SK-N-SH (cell line): ENCODE data around the gene EPB41L4B. TPM values are rescaled to one million over a fixed set of nuclear protein-coding genes. Genes with fewer than 3 reads are reported as not detected.

Experiments used
- CTCF ChIA-PET: fragments of 300-600, 350-600 bp; formaldehyde crosslinking; extraction: SDS; loops from one replicate; lab custom pipeline; 2021; lab: Yijun Ruan, JAX
- POLR2A ChIA-PET: fragments of 350-600 bp; sonication (Branson Sonifier 250); formaldehyde crosslinking; extraction: SDS; loops from one replicate; lab custom pipeline; 2020; ENCODE audit warnings: antibody characterized with exemption, inconsistent platforms; lab: Yijun Ruan, JAX
- DNase-seq: peaks from one replicate; pipeline ENCODE4 v3.0.0; 2012
- H2AFZ ChIP-seq: fragments of 200-600 bp; sonication (generic); 2 replicates; pipeline ENCODE4 v1.8.1; 2016; ENCODE audit warnings: antibody characterized with exemption, mild to moderate bottlenecking, low read depth
- H3F3A ChIP-seq: fragments of 200-600 bp; sonication (generic); replicated peaks from 2 replicates; pipeline ENCODE3; 2016; ENCODE audit warnings: antibody characterized with exemption, mild to moderate bottlenecking; ENCODE audit not compliant: insufficient read depth
- H3K27ac ChIP-seq, 2 experiments: fragments of 200-500 bp in 1 of 2; fragments of 200-600 bp in 1 of 2; sonication (Bioruptor generic) in 1 of 2; sonication (generic), shearing (Covaris generic) in 1 of 2; 2 replicates each; pipeline versions ENCODE4 v1.5.1 to v1.6.1; 2014 to 2016; ENCODE audit warnings: low read depth in 2 of 2, inconsistent platforms in 1 of 2, low read length in 1 of 2, mild to moderate bottlenecking in 1 of 2, mixed read lengths in 1 of 2
- H3K27me3 ChIP-seq: fragments of 200-600 bp; sonication (generic), shearing (Covaris generic); 2 replicates; pipeline ENCODE4 v1.6.1; 2016; ENCODE audit warnings: mixed run types; ENCODE audit not compliant: insufficient read depth
- H3K36me3 ChIP-seq, 2 experiments: fragments of 200-500 bp in 1 of 2; fragments of 200-600 bp in 1 of 2; sonication (Bioruptor generic) in 1 of 2; sonication (generic) in 1 of 2; replicated peaks in 1 of 2; 2 replicates each; pipeline versions ENCODE3 to v1.5.1; 2014 to 2016; ENCODE audit warnings: low read length in 1 of 2, mild to moderate bottlenecking in 1 of 2; ENCODE audit not compliant: insufficient read depth in 2 of 2, control insufficient read depth in 1 of 2
- H3K4me1 ChIP-seq, 2 experiments: fragments of 200-500 bp in 1 of 2; fragments of 200-600 bp in 1 of 2; sonication (Bioruptor generic) in 1 of 2; sonication (generic), shearing (Covaris generic) in 1 of 2; 2 replicates each; pipeline versions ENCODE4 v1.5.1 to v1.6.1; 2014 to 2016; ENCODE audit warnings: low read depth in 1 of 2, low read length in 1 of 2, mixed run types in 1 of 2; ENCODE audit not compliant: insufficient read depth in 2 of 2, control insufficient read depth in 1 of 2
- H3K4me2 ChIP-seq: fragments of 200-600 bp; sonication (generic), shearing (Covaris generic); 2 replicates; pipeline ENCODE4 v1.6.1; 2017; ENCODE audit warnings: mixed run types
- H3K4me3 ChIP-seq, 2 experiments: fragments of 200-500 bp in 1 of 2; fragments of 200-600 bp in 1 of 2; sonication (Bioruptor generic) in 1 of 2; sonication (generic), shearing (Covaris generic) in 1 of 2; 2 replicates each; pipeline versions ENCODE4 v1.5.1 to v1.8.1; 2014 to 2016; ENCODE audit warnings: low read depth in 2 of 2, inconsistent platforms in 1 of 2, low read length in 1 of 2, mild to moderate bottlenecking in 1 of 2, mixed read lengths in 1 of 2, moderate library complexity in 1 of 2
- H3K79me2 ChIP-seq: fragments of 200-600 bp; sonication (generic); 2 replicates; pipeline ENCODE4 v1.8.1; 2017; ENCODE audit warnings: mild to moderate bottlenecking; ENCODE audit not compliant: insufficient read depth
- H3K9ac ChIP-seq: fragments of 200-600 bp; sonication (generic); 2 replicates; pipeline ENCODE4 v1.6.1; 2017; ENCODE audit warnings: mixed run types
- H3K9me2 ChIP-seq: fragments of 200-600 bp; sonication (generic); 2 replicates; pipeline ENCODE4 v1.6.1; 2017; ENCODE audit warnings: mixed run types
- H3K9me3 ChIP-seq: fragments of 200-600 bp; sonication (generic); 2 replicates; pipeline ENCODE4 v1.6.1; 2017; ENCODE audit warnings: mixed run types, mild to moderate bottlenecking, moderate library complexity
- H4K20me1 ChIP-seq: fragments of 200-600 bp; sonication (generic); 2 replicates; pipeline ENCODE4 v1.6.1; 2017; ENCODE audit warnings: mild to moderate bottlenecking, mixed run types; ENCODE audit not compliant: insufficient read depth
- CHD2 ChIP-seq: fragments of 150-350 bp; IDR thresholded peaks from 2 replicates; pipeline ENCODE4 v1.6.1; 2018; ENCODE audit warnings: low read length; ENCODE audit not compliant: partially characterized antibody
- ELF1 ChIP-seq: IDR thresholded peaks from 2 replicates; pipeline ENCODE4 v1.4.0; 2012
- EP300 ChIP-seq, 2 experiments: IDR thresholded peaks; 2 replicates each; pipeline versions ENCODE4 v1.4.0 to v1.6.1; 2012; ENCODE audit warnings: borderline replicate concordance in 1 of 2, low read depth in 1 of 2, low read length in 1 of 2
- EZH2phosphoT487 ChIP-seq: fragments of 200-600 bp; sonication (generic); IDR thresholded peaks from 2 replicates; pipeline ENCODE4 v1.6.1; 2017; ENCODE audit warnings: low read depth, mixed run types, mild to moderate bottlenecking, antibody characterized with exemption, moderate library complexity, borderline replicate concordance
- FOXM1 ChIP-seq: IDR thresholded peaks from 2 replicates; pipeline ENCODE4 v1.4.0; 2012; ENCODE audit warnings: low read depth, mild to moderate bottlenecking
- GABPA ChIP-seq: IDR thresholded peaks from 2 replicates; pipeline ENCODE4 v1.4.0; 2012; ENCODE audit warnings: low read depth, mild to moderate bottlenecking
- GATA2 ChIP-seq: sonication (generic); formaldehyde crosslinking; IDR thresholded peaks from 2 replicates; pipeline ENCODE4 v1.5.0; 2020; ENCODE audit warnings: mild to moderate bottlenecking, missing genetic modification reagents
- IRF3 ChIP-seq: fragments of 150-350 bp; IDR thresholded peaks from 2 replicates; pipeline ENCODE4 v1.6.1; 2016; ENCODE audit warnings: mild to moderate bottlenecking, low read depth, low read length
- MAX ChIP-seq: IDR thresholded peaks from 2 replicates; pipeline ENCODE4 v1.4.0; 2012; ENCODE audit warnings: low read depth
- MEF2A ChIP-seq: IDR thresholded peaks from 2 replicates; pipeline ENCODE4 v1.4.0; 2012; ENCODE audit warnings: low read depth, borderline replicate concordance
- MXI1 ChIP-seq: IDR thresholded peaks from 2 replicates; pipeline ENCODE4 v1.6.1; 2012; ENCODE audit warnings: mild to moderate bottlenecking, low read depth, low read length, improper control_type of control experiment
- NFIC ChIP-seq: IDR thresholded peaks from 2 replicates; pipeline ENCODE4 v1.4.0; 2012; ENCODE audit warnings: borderline replicate concordance
- NRF1 ChIP-seq: IDR thresholded peaks from 2 replicates; pipeline ENCODE4 v1.6.1; 2012; ENCODE audit warnings: low read depth, mild to moderate bottlenecking, low read length
- POLR2AphosphoS5 ChIP-seq: IDR thresholded peaks from 2 replicates; pipeline ENCODE4 v1.6.1; 2012; ENCODE audit warnings: low read depth, low read length
- RFX5 ChIP-seq: IDR thresholded peaks from 2 replicates; pipeline ENCODE4 v1.6.1; 2012; ENCODE audit warnings: mild to moderate bottlenecking, improper control_type of control experiment, low read length
- USF1 ChIP-seq: IDR thresholded peaks from 2 replicates; pipeline ENCODE4 v1.4.0; 2012; ENCODE audit warnings: low read depth, borderline replicate concordance
- USF2 ChIP-seq: fragments of 150-350 bp; IDR thresholded peaks from 2 replicates; pipeline ENCODE4 v1.6.1; 2017; ENCODE audit warnings: antibody characterized with exemption, low read length, low read depth, borderline replicate concordance
- WGBS: methylation state at CpG from one replicate; pipeline ENCODE4 v1.1.6; 2017; ENCODE audit warnings: low lambda C conversion rate; 5-methylcytosine and 5-hydroxymethylcytosine counted together
- polyA plus RNA-seq, 3 experiments: library from polyadenylated mRNA; depleted of rRNA; stranded (reverse); fragments of >200 nt; gene quantifications; 2 replicates each; pipeline ENCODE4 v1.2.3, GENCODE V29; 2012
- TF ChIP-seq, protein P1 (sequence below): IDR thresholded peaks from 2 replicates; pipeline ENCODE4; 2012

EPB41L4B gene
- polyA plus RNA-seq, 1 of the 3 experiments (the other 2 are of a cell fraction) = 0.59 TPM

GRCh38 chr9:109276469-109277440 lies 44.1 kb downstream of the EPB41L4B start:
- Histone ChIP-seq H3K27ac (no peak overlapping the region), H3K79me2 (no peaks in the 10 kb centered on the region), H3K9me3 (no peaks in the 10 kb centered on the region)
- TF ChIP-seq MEF2A = no peak
- no peak for TF ChIP-seq IRF3
- TF ChIP-seq MAX = no peak
- TF ChIP-seq, all 33 proteins: peak for 0
- ChIA-PET CTCF (interaction anchor here (0.7 kb wide), 1 partner anchor 29 kb away, joined by 3 read pairs; no protein-coding TSS in a partner anchor), POLR2A (no interaction called here)
- Histone ChIP-seq H3K9ac (no peak overlapping the region), H3K4me3 (no peak overlapping the region), H4K20me1 (no peaks in the 10 kb centered on the region), H3K4me1 (peaks cover 0 to 4% of the 10 kb centered on the region in 2 experiments; a peak in 1 of 4 replicates), H3K9me2 (no peaks in the 10 kb centered on the region), H2AFZ (no peak overlapping the region), H3K4me2 (no peak overlapping the region), H3K27me3 (no peaks in the 10 kb centered on the region), H3K36me3 (no peaks in the 10 kb centered on the region), H3F3A (no peaks in the 10 kb centered on the region)
- 67% methylated on average over 13 of the region's 13 CpGs for WGBS
- DNase-seq = no peak

- TF ChIP-seq MAX (no peak), USF1 (no peak), USF2 (no peak), MXI1 (no peak), EP300 (IDR thresholded peaks at IDR 0.05; ENCODE audit: borderline replicate concordance in 1 of 2, low read depth in 1 of 2, low read length in 1 of 2) (no peak), NFIC (no peak), FOXM1 (no peak), NRF1 (no peak), EZH2phosphoT487 (no peak), POLR2AphosphoS5 (no peak), GATA2 (CRISPR knock-in tag) (no peak), RFX5 (no peak), CHD2 (no peak), GABPA (no peak), ELF1 (no peak), IRF3 (no peak)
- TF ChIP-seq, protein P1, sequence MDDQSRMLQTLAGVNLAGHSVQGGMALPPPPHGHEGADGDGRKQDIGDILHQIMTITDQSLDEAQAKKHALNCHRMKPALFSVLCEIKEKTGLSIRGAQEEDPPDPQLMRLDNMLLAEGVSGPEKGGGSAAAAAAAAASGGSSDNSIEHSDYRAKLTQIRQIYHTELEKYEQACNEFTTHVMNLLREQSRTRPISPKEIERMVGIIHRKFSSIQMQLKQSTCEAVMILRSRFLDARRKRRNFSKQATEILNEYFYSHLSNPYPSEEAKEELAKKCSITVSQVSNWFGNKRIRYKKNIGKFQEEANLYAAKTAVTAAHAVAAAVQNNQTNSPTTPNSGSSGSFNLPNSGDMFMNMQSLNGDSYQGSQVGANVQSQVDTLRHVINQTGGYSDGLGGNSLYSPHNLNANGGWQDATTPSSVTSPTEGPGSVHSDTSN = no peak
These were observed 45.8 kb downstream of the EPB41L4B start for GRCh38 chr9:109274884-109275730.

More at GRCh38 chr9:109274884-109275730, 45.8 kb downstream of the EPB41L4B start:
- no peaks in the 10 kb centered on the region for H3F3A ChIP-seq
- H3K4me2 ChIP-seq = no peak overlapping the region
- no peak overlapping the region for H3K9ac ChIP-seq
- H3K4me3 ChIP-seq = no peak overlapping the region
- no peaks in the 10 kb centered on the region for H3K36me3 ChIP-seq
- POLR2A ChIA-PET = no interaction called here
- no peaks in the 10 kb centered on the region for H4K20me1 ChIP-seq
- H3K9me3 ChIP-seq = no peaks in the 10 kb centered on the region
- no peaks in the 10 kb centered on the region for H3K9me2 ChIP-seq
- no peak overlapping the region for H2AFZ ChIP-seq
- H3K4me1 ChIP-seq = peaks cover 0 to 7% of the 10 kb centered on the region in 2 experiments; a peak in 1 of 4 replicates
- no peak overlapping the region for H3K27ac ChIP-seq
- DNase-seq = no peak
- H3K27me3 ChIP-seq = no peaks in the 10 kb centered on the region
- H3K79me2 ChIP-seq = no peaks in the 10 kb centered on the region
- CTCF ChIA-PET = interaction anchor here (0.8 kb wide), 1 partner anchor 30 kb away, joined by 3 read pairs; no protein-coding TSS in a partner anchor
- WGBS = 59% methylated on average over 7 of the region's 8 CpGs
